H9 (cell line): ENCODE data around the gene NIPSNAP3A. TPM values are rescaled to one million over a fixed set of nuclear protein-coding genes. Genes with fewer than 3 reads are reported as not detected.
A peak's percentile ranks its signal among the peaks of the same experiment; 100 is the strongest.

Experiments
- DNase-seq: peaks from one replicate; pipeline ENCODE4 v3.0.0-alpha.2; 2017
- H2AFZ ChIP-seq: one replicate; pipeline ENCODE4 v1.6.1; 2013; ENCODE audit warnings: mild to moderate bottlenecking, low read length, control low read depth, moderate library complexity
- H2AK5ac ChIP-seq: 2 replicates; pipeline ENCODE4 v1.6.1; 2013; ENCODE audit warnings: low read length, control low read depth, mixed read lengths; ENCODE audit not compliant: insufficient read length
- H2BK120ac ChIP-seq: one replicate; pipeline ENCODE4 v1.6.1; 2013; ENCODE audit warnings: low read depth, mild to moderate bottlenecking, low read length, control low read depth, inconsistent platforms; ENCODE audit not compliant: poor library complexity, severe bottlenecking
- H2BK12ac ChIP-seq: 2 replicates; pipeline ENCODE4 v1.6.1; 2013; ENCODE audit warnings: low read length, control low read depth, mixed read lengths, low read depth; ENCODE audit not compliant: insufficient read length
- H2BK15ac ChIP-seq: 2 replicates; pipeline ENCODE4 v1.6.1; 2013; ENCODE audit warnings: low read depth, low read length, control low read depth
- H2BK20ac ChIP-seq: one replicate; pipeline ENCODE4 v1.6.1; 2013; ENCODE audit warnings: low read depth, mild to moderate bottlenecking, low read length, control low read depth, inconsistent platforms; ENCODE audit not compliant: poor library complexity, severe bottlenecking
- H2BK5ac ChIP-seq: 2 replicates; pipeline ENCODE4 v1.6.1; 2013; ENCODE audit warnings: low read length, control low read depth, mixed read lengths; ENCODE audit not compliant: insufficient read length
- H3K14ac ChIP-seq: 2 replicates; pipeline ENCODE4 v1.6.1; 2013; ENCODE audit warnings: low read length, control low read depth; ENCODE audit not compliant: insufficient read depth
- H3K18ac ChIP-seq: 2 replicates; pipeline ENCODE4 v1.6.1; 2013; ENCODE audit warnings: low read depth, mild to moderate bottlenecking, mixed read lengths, low read length, control low read depth; ENCODE audit not compliant: insufficient read length
- H3K23ac ChIP-seq: 2 replicates; pipeline ENCODE4 v1.6.1; 2013; ENCODE audit warnings: low read length, control low read depth, mixed read lengths, low read depth; ENCODE audit not compliant: insufficient read length
- H3K23me2 ChIP-seq: 2 replicates; pipeline ENCODE4 v1.6.1; 2013; ENCODE audit warnings: low read depth, mild to moderate bottlenecking, mixed read lengths, low read length, control low read depth; ENCODE audit not compliant: insufficient read length, poor library complexity, severe bottlenecking
- H3K27ac ChIP-seq: 2 replicates; pipeline ENCODE4 v1.5.1; 2013; ENCODE audit warnings: low read length, control low read depth, mixed read lengths, low read depth; ENCODE audit not compliant: insufficient read length
- H3K27me3 ChIP-seq: 2 replicates; pipeline ENCODE4 v1.6.1; 2013; ENCODE audit warnings: low read length, control low read depth, inconsistent platforms; ENCODE audit not compliant: insufficient read depth
- H3K4ac ChIP-seq: 2 replicates; pipeline ENCODE4 v1.6.1; 2013; ENCODE audit warnings: low read depth, mild to moderate bottlenecking, control low read depth, inconsistent platforms, low read length, moderate library complexity
- H3K4me1 ChIP-seq: 2 replicates; pipeline ENCODE4 v1.6.1; 2013; ENCODE audit warnings: low read length, control low read depth, inconsistent platforms; ENCODE audit not compliant: insufficient read depth
- H3K4me2 ChIP-seq: 2 replicates; pipeline ENCODE4 v1.6.1; 2013; ENCODE audit warnings: low read length, control low read depth, mixed read lengths; ENCODE audit not compliant: insufficient read length, insufficient read depth
- H3K56ac ChIP-seq: 2 replicates; pipeline ENCODE4 v1.6.1; 2013; ENCODE audit warnings: low read depth, mild to moderate bottlenecking, mixed read lengths, low read length, control low read depth; ENCODE audit not compliant: insufficient read length
- H3K79me1 ChIP-seq: 2 replicates; pipeline ENCODE4 v1.6.1; 2013; ENCODE audit warnings: low read depth, mild to moderate bottlenecking, moderate library complexity, low read length, control low read depth, inconsistent platforms; ENCODE audit not compliant: insufficient read depth, poor library complexity, severe bottlenecking
- H3K79me2 ChIP-seq: 2 replicates; pipeline ENCODE4 v1.6.1; 2013; ENCODE audit warnings: low read length, control low read depth, inconsistent platforms; ENCODE audit not compliant: insufficient read depth
- H3K9ac ChIP-seq: 2 replicates; pipeline ENCODE4 v1.6.1; 2013; ENCODE audit warnings: low read length, control low read depth, mixed read lengths; ENCODE audit not compliant: insufficient read length; ENCODE audit errors: extremely low read depth
- H3K9me3 ChIP-seq: one replicate; pipeline ENCODE4 v1.6.1; 2013; ENCODE audit warnings: low read depth, low read length, inconsistent platforms; ENCODE audit not compliant: control insufficient read depth
- H3T11ph ChIP-seq: one replicate; pipeline ENCODE4 v1.6.1; 2013; ENCODE audit warnings: mild to moderate bottlenecking, low read length, control low read depth, inconsistent platforms
- H4K20me1 ChIP-seq: one replicate; pipeline ENCODE4 v1.6.1; 2013; ENCODE audit not compliant: control insufficient read depth, insufficient read length, insufficient read depth
- H4K5ac ChIP-seq: 2 replicates; pipeline ENCODE4 v1.6.1; 2013; ENCODE audit warnings: low read depth, mild to moderate bottlenecking, mixed read lengths, low read length, control low read depth; ENCODE audit not compliant: insufficient read length
- H4K8ac ChIP-seq: replicated peaks from 2 replicates; pipeline ENCODE4 v1.6.1; 2013; ENCODE audit warnings: low read length, control low read depth, mixed read lengths, low read depth; ENCODE audit not compliant: insufficient read length
- H4K91ac ChIP-seq: 2 replicates; pipeline ENCODE4 v1.6.1; 2013; ENCODE audit warnings: low read depth, mild to moderate bottlenecking, moderate library complexity, mixed read lengths, low read length, control low read depth; ENCODE audit not compliant: insufficient read length
- H3K27ac Mint-ChIP-seq, 3 experiments: 2 replicates in 2 of 3; 3 replicates in 1 of 3; pipeline ENCODE4 v1.8.0; 2020 to 2021; ENCODE audit warnings: mixed read lengths in 3 of 3, mild to moderate bottlenecking in 1 of 3, moderate library complexity in 1 of 3
- H3K27me3 Mint-ChIP-seq: 2 replicates; pipeline ENCODE4 v1.8.0; 2021; ENCODE audit warnings: low read depth, mild to moderate bottlenecking, moderate library complexity, mixed read lengths
- H3K36me3 Mint-ChIP-seq, 3 experiments: 2 replicates in 2 of 3; 3 replicates in 1 of 3; pipeline ENCODE4 v1.8.0; 2020 to 2021; ENCODE audit warnings: low read depth in 3 of 3, mixed read lengths in 3 of 3; ENCODE audit not compliant: insufficient read depth in 1 of 3
- H3K4me1 Mint-ChIP-seq, 2 experiments: 2 replicates each; pipeline ENCODE4 v1.8.0; 2020; ENCODE audit warnings: mixed read lengths in 2 of 2
- H3K4me3 Mint-ChIP-seq, 2 experiments: 2 replicates in 1 of 2; 3 replicates in 1 of 2; pipeline ENCODE4 v1.8.0; 2020 to 2021; ENCODE audit warnings: mild to moderate bottlenecking in 2 of 2, mixed read lengths in 2 of 2, moderate library complexity in 1 of 2
- H3K9me3 Mint-ChIP-seq, 2 experiments: 2 replicates in 1 of 2; 3 replicates in 1 of 2; pipeline ENCODE4 v1.8.0; 2020; ENCODE audit warnings: mild to moderate bottlenecking in 2 of 2, mixed read lengths in 2 of 2, moderate library complexity in 1 of 2
- whole genome bisulfite sequencing: extraction: QIAGEN DNeasy Blood & Tissue Kit; methylation state at CpG from one replicate; pipeline ENCODE4 v1.1.7; 2013; ENCODE audit warnings: missing lambda C conversion rate, low lambda C conversion rate, mixed read lengths; ENCODE audit not compliant: insufficient read length; ENCODE audit errors: extremely low coverage; 5-methylcytosine and 5-hydroxymethylcytosine counted together
- total RNA-seq: library from RNA; stranded (reverse); gene quantifications from 2 replicates; pipeline ENCODE4 v1.2.1, GENCODE V29; 2021
- TF ChIP-seq, protein P1 (sequence below): fragments of 200-600 bp; sonication (generic); conservative IDR thresholded peaks from 3 replicates; pipeline ENCODE4 v1.8.0; 2021; ENCODE audit warnings: antibody characterized with exemption, mild to moderate bottlenecking

NIPSNAP3A gene
- total RNA-seq, 1 experiment from 2014 or later: 13.9 TPM

DNA sequence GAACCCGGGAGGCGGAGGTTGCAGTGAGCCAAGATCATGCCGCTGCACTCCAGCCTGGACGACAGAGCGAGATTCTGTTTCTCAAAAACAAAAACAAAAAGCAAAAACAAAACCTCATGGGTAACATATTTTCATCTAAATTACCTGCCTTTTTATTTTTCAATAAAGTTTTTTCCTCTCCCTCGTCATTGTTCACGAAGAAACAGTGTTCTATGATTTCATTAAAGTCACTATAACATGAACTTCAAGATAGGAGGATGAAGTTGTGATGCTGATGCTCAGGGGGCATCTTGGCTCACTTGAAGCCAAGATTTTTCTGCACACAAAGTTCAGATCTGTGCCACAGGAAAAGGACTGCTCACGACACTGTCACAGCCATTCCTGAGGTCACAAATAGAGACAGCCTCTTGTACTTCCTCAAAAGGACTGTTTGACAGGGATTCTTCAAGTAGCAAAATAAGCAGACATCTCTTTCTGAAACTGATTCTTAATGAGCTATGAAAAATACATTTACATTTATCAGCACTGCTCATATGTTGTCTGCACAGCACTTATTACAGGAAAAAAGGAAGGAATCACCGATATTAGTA is 32.6 kb downstream of the NIPSNAP3A start:
- no peak overlapping the region for H2BK120ac ChIP-seq
- no peaks in the 10 kb centered on the region for H3K9me3 ChIP-seq
- H3K23me2 ChIP-seq: no peaks in the 10 kb centered on the region
- H2BK20ac ChIP-seq: no peak overlapping the region
- no peak overlapping the region for H3K27ac ChIP-seq
- Mint-ChIP-seq H3K27me3 (no peaks in the 10 kb centered on the region; the same call in 1 of the 2 replicates), H3K9me3 (no peaks in the 10 kb centered on the region), H3K27ac (0 out of 7 replicates have a peak overlapping the region, but pooled peaks of 1 of the 3 experiments have one; percentile 11), H3K4me1 (no peaks in the 10 kb centered on the region), H3K36me3 (peaks cover 0 to 16% (median 12%) of the 10 kb centered on the region in 3 experiments; a peak in 5 of 7 replicates), H3K4me3 (no peak overlapping the region)
- H3K9ac ChIP-seq: no peak overlapping the region
- H3K56ac ChIP-seq: no peak overlapping the region
- H4K8ac ChIP-seq: no peak overlapping the region
- H2BK15ac ChIP-seq: no peak overlapping the region
- no peak overlapping the region for H3K14ac ChIP-seq
- no peak overlapping the region for H3T11ph ChIP-seq
- H3K4ac ChIP-seq: no peak overlapping the region
- no peak overlapping the region for H4K5ac ChIP-seq
- no peak overlapping the region for H3K18ac ChIP-seq
- no peak overlapping the region for H2AK5ac ChIP-seq
- DNase-seq: no peak
- WGBS: no CpG with 5 or more reads among the region's 9 CpGs
- no peaks in the 10 kb centered on the region for H3K27me3 ChIP-seq
- no peak overlapping the region for H4K91ac ChIP-seq
- H3K23ac ChIP-seq: no peak overlapping the region
- no peak overlapping the region for H2BK12ac ChIP-seq
- H3K4me2 ChIP-seq: no peak overlapping the region
- no peaks in the 10 kb centered on the region for H3K79me1 ChIP-seq
- H4K20me1 ChIP-seq: no peaks in the 10 kb centered on the region
- H2AFZ ChIP-seq: no peak overlapping the region
- no peak overlapping the region for H2BK5ac ChIP-seq
- no peaks in the 10 kb centered on the region for H3K4me1 ChIP-seq
- no peaks in the 10 kb centered on the region for H3K79me2 ChIP-seq
- TF ChIP-seq, protein P1, sequence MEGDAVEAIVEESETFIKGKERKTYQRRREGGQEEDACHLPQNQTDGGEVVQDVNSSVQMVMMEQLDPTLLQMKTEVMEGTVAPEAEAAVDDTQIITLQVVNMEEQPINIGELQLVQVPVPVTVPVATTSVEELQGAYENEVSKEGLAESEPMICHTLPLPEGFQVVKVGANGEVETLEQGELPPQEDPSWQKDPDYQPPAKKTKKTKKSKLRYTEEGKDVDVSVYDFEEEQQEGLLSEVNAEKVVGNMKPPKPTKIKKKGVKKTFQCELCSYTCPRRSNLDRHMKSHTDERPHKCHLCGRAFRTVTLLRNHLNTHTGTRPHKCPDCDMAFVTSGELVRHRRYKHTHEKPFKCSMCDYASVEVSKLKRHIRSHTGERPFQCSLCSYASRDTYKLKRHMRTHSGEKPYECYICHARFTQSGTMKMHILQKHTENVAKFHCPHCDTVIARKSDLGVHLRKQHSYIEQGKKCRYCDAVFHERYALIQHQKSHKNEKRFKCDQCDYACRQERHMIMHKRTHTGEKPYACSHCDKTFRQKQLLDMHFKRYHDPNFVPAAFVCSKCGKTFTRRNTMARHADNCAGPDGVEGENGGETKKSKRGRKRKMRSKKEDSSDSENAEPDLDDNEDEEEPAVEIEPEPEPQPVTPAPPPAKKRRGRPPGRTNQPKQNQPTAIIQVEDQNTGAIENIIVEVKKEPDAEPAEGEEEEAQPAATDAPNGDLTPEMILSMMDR: no peak
